Erythroblast (primary cell): ENCODE measurements around the gene P2RX3.
"Not testable (repeated sequence)": the region's sequence is repeated elsewhere in the genome, so short reads cannot be mapped to it uniquely, and the experiment has no call there.

Experiments used
- DNase-seq, 2 experiments: peaks; one replicate each; lab custom pipeline; 2025; lab: John Stamatoyannopoulos, UW
- GATA1 ChIP-seq: IDR thresholded peaks from 2 replicates; pipeline ENCODE4 v1.6.1; 2011; ENCODE audit warnings: low read depth, mild to moderate bottlenecking, control low read depth, low read length, moderate library complexity
- POLR2A ChIP-seq: IDR thresholded peaks from 2 replicates; pipeline ENCODE4 v1.6.1; 2011; ENCODE audit warnings: mild to moderate bottlenecking, low read length

The P2RX3 gene

DNA sequence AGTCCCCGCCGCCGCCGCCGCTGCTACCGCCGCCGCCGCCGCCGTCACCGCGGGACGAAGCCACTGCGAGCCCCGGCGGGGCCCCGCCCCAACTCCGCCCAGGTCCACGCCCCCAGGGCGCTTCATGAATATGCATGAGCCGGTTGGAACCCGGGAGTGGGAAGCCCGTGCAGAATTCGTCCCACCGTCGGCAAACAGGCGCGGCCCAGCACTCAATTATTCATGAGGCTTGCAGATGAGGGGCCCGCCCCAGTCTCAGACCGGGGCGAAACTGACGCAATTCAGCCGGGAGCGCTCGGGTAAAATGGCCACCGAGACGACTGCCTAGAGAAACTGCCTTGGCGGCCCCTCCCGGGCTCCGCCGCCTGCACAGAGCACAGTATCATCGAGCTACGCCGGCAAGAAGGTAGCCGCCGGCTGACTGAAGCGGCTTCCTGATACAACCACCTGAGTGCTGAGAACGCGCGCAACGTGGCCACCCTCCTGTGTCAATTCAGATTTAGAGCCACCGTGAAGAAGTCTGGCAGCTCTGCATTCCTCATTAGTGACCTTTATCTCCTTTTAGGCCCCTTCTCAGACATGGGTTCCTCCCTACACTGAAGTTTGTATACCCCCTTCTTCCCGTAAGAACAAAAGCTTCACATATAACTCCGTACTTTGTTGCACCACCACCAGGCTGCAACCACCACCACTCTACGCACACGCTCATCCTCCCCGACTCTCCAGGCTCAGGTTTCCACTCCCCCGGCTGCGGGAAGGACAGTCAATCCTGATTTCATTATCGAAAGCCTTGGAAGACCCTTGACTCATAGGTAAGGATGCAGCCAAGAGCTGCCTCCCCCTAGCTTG is 13.0 kb upstream of the P2RX3 start, which contains the start of gene TNKS1BP1:
Gene TNKS1BP1 (minus strand): TSS at position 67 of the 849 bp plus-strand sequence. CDS start 3,067 bp downstream, outside the sequence.
- TF ChIP-seq POLR2A (peak; percentile 79), GATA1 (no peak)
- peak; percentile 95 to 97 for DNase-seq

DNA sequence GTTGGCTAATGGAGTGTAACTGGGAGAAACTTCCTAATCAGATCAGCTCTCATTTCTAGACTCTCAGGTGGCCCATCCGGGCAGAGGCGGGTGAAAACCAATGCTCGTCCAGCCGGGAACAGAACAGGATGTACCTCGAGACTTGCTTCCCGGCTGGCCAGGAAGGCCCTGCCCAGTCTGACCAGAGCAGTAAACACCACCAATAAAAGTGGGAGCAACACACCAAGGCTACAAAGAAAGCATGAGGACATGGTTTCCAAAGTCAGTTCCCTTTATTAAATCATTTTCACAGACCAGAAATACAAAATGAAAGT is 12.5 kb upstream of the P2RX3 start:
- TF ChIP-seq GATA1 (no peak), POLR2A (no peak)
- DNase-seq, result peak in 1 of 2 experiments; percentile 52

DNA sequence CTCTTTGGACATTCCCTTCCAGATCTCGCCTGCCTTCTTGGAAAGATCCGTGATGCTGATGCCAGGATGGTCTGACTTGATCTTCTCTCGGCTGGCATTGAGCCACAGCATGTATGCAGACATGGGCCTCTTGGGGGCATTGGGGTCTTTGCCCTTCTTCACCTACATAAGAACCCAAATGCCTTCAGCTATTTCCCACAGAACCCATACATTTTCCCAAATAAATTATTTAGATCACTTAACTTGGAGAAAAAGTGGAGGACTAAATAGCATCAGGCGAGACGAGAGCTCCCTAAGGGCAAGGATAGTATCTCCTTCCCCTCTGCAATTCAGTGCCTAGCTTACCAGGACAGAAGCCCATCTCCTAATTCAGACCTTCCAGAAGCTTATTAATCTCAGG is 10.4 kb upstream of the P2RX3 start:
- no peak for DNase-seq
- TF ChIP-seq GATA1 (no peak), POLR2A (no peak)

DNA sequence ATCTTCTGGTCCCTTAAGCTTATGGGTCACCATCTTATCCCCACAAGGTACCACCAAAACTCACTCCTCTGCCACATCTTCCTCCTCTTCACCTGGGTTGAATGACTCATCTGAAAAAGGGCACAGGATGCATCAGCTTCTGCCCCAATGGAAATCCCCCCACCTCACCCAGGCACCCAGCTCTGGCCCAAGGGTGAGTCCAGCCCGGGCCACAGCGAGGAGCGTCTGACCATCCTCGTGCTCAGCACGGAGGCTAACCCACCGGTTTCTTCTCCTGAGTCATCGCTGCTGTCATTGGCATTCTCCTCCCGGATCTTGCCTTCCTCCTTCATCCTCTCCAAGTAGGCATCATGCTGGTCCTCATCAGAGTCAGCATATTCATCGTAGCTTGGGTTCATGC is 8.1 kb upstream of the P2RX3 start:
- DNase-seq, result no peak
- TF ChIP-seq POLR2A (no peak), GATA1 (no peak)

DNA sequence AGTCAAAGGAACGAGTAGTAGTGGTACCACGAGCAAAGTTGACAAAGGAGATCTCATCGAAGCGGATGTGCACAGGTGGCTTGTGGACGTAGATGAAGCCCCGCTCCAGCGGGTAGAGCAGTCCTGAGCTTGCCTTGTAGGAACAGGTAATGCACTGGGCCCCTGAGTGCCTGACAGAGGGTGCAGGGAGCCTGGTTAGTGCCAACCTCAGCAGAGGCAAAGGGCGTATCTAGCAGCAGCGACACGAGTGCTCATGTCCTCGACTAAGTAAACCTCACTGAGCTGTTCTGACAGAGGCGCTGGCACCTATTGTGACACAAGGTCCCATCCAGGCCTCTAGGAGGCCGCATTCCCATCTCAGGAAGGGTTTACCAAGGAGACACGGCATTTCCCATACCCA is 6.4 kb upstream of the P2RX3 start:
- TF ChIP-seq POLR2A (no peak), GATA1 (no peak)
- DNase-seq, result no peak

DNA sequence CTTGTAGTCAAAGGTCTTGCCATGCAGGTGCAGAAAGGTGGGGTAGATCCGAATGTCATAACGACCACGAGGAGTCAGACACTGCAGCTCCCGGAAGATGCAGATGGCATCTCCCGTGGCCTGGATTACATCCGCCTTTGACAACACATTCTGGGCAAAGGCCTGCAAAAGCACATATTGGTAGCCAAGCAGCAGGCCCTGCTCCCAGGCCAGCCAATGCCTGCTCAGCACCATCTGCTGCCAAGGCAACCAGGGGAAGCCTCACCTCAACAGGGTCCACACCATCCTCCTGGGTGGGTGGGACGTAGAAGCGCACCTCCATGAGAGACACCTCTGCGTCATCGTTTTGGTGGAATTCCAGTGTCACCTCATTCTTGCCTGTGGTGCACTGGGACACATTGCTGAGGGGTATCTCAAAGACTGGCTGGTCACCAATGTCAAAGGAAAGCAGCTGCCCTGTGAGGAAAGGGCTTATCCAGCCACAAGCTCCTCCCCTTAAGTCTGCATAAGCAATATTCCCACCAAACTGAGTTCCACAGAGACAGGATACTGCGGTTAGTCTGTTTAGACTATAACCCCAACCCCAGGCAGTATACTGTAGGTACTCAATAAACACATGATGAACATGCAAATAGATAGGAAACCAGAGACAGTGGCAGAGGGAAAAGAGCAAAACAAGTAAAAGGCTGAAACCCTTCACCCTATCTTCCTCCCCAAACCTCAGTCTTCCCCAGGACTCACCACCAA is 5.3 kb upstream of the P2RX3 start:
- no peak for DNase-seq
- TF ChIP-seq POLR2A (no peak), GATA1 (no peak)

DNA sequence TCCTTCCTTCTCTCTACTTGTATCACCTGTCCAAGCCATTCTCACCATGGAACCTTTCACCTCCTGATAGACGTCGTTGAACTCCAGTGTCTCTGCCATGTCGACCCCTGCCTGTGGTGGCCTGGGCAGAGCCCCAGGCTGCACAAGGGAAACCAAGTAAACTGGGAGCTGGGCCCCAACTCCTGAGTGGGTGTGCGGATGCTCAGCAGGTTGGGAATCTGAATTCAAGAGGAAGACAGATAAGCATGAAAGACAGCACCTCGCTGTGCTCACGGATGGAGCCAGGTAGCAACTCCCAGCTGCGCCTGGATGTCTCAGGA is 3.2 kb upstream of the P2RX3 start:
- DNase-seq, result no peak
- TF ChIP-seq GATA1 (no peak), POLR2A (no peak)

DNA sequence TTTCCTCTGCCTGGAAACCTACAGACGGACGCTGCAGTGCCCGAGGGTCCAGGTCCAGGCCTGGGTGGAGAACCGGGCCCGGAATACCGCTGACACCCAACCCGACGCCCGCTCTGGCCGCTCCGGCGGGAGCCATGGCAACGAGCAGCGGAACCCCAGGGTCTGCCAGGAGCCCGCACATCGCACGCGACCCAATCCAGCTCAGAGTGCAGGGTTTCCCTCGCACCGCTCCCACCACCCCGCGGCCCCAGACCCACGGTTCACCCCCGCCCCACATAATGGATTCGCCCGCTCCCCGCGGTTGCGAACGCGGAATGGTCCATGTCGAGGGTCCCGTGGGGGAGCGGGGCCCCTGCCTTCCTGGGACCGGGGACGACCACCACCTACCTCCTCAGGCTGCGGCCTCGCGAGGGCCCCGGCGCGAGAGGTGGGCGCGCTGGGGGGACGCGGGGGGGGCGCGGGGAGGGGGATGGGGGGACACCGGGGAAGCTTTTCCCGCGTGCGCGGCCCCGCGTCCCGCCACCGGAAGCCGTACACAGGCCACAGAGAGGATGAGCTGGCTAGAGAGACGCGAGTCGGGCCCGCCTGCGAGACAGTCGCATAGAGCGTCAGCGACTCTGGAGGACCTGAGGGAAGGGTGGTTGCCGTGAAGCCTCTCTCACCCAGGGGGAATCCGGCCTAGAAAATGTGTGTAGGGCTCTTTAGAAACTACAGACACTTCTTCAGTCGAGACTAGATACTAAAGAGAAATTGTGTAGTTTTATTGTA is 2.6 kb upstream of the P2RX3 start, which contains the start of gene SSRP1:
Gene SSRP1 (minus strand): TSS at position 550 of the 768 bp plus-strand sequence. CDS start 771 bp downstream, outside the sequence.
- no peak for TF ChIP-seq GATA1
- TF ChIP-seq POLR2A, result peak; percentile 64
- DNase-seq, result peak; percentile 91

DNA sequence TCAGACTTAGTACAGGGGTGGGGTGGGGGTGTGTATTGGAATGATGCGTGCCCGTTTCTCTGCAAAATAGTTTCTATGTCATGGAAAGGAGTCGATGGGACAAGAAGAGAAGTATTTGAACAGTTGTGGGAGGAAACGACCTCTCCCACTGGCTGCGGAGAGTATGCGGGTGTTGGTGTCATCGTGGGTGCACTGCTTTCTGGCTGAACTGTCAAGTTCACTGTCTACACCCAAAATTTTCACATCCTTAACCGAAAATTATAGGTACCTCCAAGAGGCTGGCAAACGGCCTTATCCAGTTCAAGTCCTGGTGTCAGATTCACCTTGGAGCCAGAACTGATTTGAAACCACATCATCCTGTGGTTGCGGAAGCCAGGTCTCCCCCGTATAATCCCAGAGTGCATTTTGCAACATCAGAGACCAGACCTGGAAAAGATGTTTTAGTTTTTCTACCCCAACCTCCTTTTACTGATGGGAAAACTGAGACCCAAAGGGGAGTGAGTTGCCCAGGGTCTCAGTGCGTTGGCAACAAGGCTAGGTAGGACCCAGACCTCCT is 2.0 kb upstream of the P2RX3 start:
- DNase-seq, result no peak
- TF ChIP-seq POLR2A, result no peak
- TF ChIP-seq GATA1, result no peak

DNA sequence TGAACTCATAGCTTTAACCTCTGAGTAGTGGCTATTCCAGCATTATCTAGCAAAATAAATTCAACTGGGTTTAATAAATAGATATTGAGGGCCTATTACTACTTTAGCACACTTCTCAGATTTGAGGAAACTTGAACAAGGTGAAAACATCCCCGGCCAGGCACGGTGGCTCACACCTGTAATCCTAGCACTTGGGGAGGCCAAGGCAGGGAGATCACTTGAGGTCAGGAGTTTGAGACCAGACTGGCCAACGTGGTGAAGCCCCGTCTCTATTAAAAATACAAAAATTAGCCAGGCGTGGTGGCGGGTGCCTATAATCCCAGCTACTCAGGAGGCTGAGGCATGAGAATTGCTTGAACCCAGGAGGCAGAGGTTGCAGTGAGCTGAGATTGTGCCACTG is 1.3 kb upstream of the P2RX3 start:
- not testable (repeated sequence) for DNase-seq

DNA sequence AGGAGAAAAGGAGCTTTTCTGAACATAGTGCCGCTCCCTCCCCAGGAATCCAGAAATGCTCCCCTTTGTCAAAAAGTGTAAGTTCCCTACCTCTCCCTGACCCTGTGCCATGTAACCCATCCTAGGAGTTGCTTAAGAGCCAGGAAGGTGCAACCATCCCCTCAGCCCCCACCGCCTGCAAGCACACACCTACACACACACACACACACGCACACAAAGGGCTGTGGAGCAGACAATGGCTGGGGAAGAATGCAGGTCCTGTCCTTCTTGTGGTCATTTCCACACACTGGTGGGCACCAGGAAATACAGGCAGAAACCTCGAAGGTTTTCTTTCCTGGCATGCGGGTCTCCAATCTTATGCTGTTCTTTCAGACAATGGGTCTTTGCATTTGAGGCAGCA is 1.2 kb downstream of the P2RX3 start:
- no peak for TF ChIP-seq GATA1
- TF ChIP-seq POLR2A, result no peak
- DNase-seq, result no peak

DNA sequence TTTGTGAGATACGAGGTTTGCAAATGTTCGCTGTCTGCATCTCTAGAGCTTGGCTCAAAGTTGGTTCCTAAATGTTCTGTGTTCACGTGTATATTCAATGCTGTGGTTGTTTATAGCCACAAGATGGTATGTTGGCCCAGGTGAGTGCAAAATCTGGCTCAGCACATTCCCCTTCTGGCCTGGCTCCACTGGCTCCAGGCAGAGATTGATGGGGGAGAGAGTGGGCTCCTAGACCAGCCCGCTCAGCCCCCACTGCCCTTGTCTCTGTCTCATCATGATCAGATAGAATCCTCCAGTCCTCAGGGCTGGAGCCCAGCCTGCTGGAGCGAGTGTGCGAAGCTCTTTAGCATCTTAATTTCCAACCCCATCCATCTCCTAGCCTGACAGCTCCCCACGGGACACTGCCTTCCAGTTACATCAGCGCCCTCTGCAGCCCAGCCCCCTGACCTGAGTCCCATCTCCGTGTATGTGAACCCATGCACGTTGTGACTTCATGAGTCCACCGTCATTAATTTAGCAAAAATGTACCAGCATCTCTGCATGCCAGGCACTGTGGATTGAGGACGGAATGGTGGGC is 2.0 kb downstream of the P2RX3 start:
- peak; percentile 30 to 31 for DNase-seq
- TF ChIP-seq GATA1, result no peak
- no peak for TF ChIP-seq POLR2A

DNA sequence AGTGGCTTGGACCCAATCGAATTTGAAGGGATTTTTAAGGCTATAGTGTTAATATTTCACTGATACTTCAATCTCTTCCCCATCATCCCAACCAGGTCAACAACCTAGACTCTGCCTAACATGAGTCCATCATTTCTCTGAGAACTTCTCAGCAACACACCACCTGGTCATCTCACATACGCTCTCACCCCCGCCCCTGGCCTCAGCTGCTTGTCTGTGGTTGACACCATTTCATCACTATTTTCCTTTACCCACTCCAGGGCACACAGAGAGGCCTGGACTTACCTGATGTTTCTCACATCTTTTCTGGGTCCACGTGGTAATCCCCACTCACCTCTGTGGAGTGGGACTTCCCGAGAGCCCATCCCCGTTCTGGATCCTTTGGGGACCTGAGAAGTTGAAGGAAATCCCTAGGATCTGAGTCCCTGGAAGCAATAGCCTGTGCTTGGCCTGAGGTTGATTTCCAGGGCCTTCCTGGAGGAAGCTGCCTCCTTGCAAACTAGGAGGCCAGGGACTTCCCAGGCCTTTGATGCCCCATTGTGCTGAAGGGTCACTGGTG is 3.2 kb downstream of the P2RX3 start:
- TF ChIP-seq POLR2A, result no peak
- no peak for TF ChIP-seq GATA1
- no peak for DNase-seq
